Endothelial cell of umbilical vein (primary cell): ENCODE results near the gene ANKRD60. TPM values are rescaled to one million over a fixed set of nuclear protein-coding genes. Genes with fewer than 3 reads are reported as not detected.
A peak's percentile ranks its signal among the peaks of the same experiment; 100 is the strongest.

Source experiments
- BruUV-seq: library from RNA; stranded (reverse); fragments of 400-500 nt; replicated peaks from 2 replicates; lab custom pipeline; 2021; lab: Mats Ljungman, UMichigan
- CTCF ChIA-PET: fragments of 300-600, 350-600 bp; sonication (Branson Sonifier 250); formaldehyde crosslinking; loops from one replicate; lab custom pipeline; 2021; ENCODE audit warnings: antibody characterized with exemption, inconsistent platforms; lab: Charles Lee
- POLR2A ChIA-PET: fragments of 300-600, 350-600 bp; sonication (Branson Sonifier 250); formaldehyde crosslinking; loops from one replicate; lab custom pipeline; 2021; ENCODE audit warnings: antibody characterized with exemption, inconsistent platforms; lab: Charles Lee
- DNase-seq: peaks from one replicate; pipeline ENCODE4 v3.0.0-alpha.2; 2011; ENCODE audit warnings: low read depth, low spot score
- FAIRE-seq: peaks from 2 replicates; lab custom pipeline; 2011; peaks lifted over from hg19 to GRCh38; lab: Jason Lieb, UNC
- H2AFZ ChIP-seq: 2 replicates; pipeline ENCODE4 v1.6.0; 2012; ENCODE audit warnings: low read depth, low read length, control low read depth, inconsistent platforms
- H3K27ac ChIP-seq: 2 replicates; pipeline ENCODE4 v1.5.1; 2011; ENCODE audit warnings: low read depth, mild to moderate bottlenecking, control low read depth, low read length, moderate library complexity; ENCODE audit not compliant: insufficient read depth
- H3K27me3 ChIP-seq, 2 experiments: 2 replicates each; pipeline versions ENCODE4 v1.6.0 to v1.6.1; 2011; ENCODE audit warnings: low read length in 2 of 2, mixed read lengths in 1 of 2; ENCODE audit not compliant: control insufficient read depth in 2 of 2, insufficient read depth in 2 of 2
- H3K36me3 ChIP-seq, 2 experiments: 2 replicates in 1 of 2; 3 replicates in 1 of 2; pipeline ENCODE4 v1.5.1; 2011; ENCODE audit warnings: low read length in 2 of 2, mild to moderate bottlenecking in 1 of 2, moderate library complexity in 1 of 2; ENCODE audit not compliant: control insufficient read depth in 2 of 2, insufficient read depth in 2 of 2; ENCODE audit errors: extremely low read depth in 1 of 2
- H3K4me1 ChIP-seq: 3 replicates; pipeline ENCODE4 v1.5.1; 2011; ENCODE audit warnings: mild to moderate bottlenecking, low read length; ENCODE audit not compliant: control insufficient read depth, insufficient read depth; ENCODE audit errors: extremely low read depth
- H3K4me2 ChIP-seq: 2 replicates; pipeline ENCODE4 v1.6.1; 2011; ENCODE audit warnings: low read length, control low read depth, mixed read lengths; ENCODE audit not compliant: insufficient read depth
- H3K4me3 ChIP-seq, 3 experiments: fragments of 200-600 bp in 1 of 3; sonication (generic), shearing (Covaris generic) in 1 of 3; replicated peaks in 1 of 3; 2 replicates each; pipeline ENCODE4 v1.5.1; 2011 to 2016; ENCODE audit warnings: control low read depth in 3 of 3, low read length in 3 of 3, mild to moderate bottlenecking in 2 of 3, inconsistent platforms in 1 of 3, low read depth in 1 of 3, moderate library complexity in 1 of 3; ENCODE audit not compliant: insufficient read depth in 1 of 3
- H3K79me2 ChIP-seq: 2 replicates; pipeline ENCODE4 v1.6.0; 2012; ENCODE audit warnings: low read length, inconsistent platforms; ENCODE audit not compliant: control insufficient read depth, insufficient read depth
- H3K9ac ChIP-seq: replicated peaks from 2 replicates; pipeline ENCODE3; 2011; ENCODE audit warnings: low read length, control low read depth; ENCODE audit not compliant: insufficient read depth; ENCODE audit errors: extremely low read depth
- H3K9me1 ChIP-seq: replicated peaks from 3 replicates; pipeline ENCODE4 v1.6.0; 2011; ENCODE audit warnings: mild to moderate bottlenecking, low read length; ENCODE audit not compliant: control insufficient read depth, insufficient read depth; ENCODE audit errors: extremely low read depth
- H3K9me3 ChIP-seq: replicated peaks from 2 replicates; pipeline ENCODE4 v1.5.1; 2012; ENCODE audit warnings: low read length, inconsistent platforms; ENCODE audit not compliant: control insufficient read depth, insufficient read depth
- H4K20me1 ChIP-seq: replicated peaks from 2 replicates; pipeline ENCODE3; 2011; ENCODE audit warnings: mild to moderate bottlenecking, low read length; ENCODE audit not compliant: control insufficient read depth, insufficient read depth; ENCODE audit errors: extremely low read depth
- EZH2 ChIP-seq: IDR thresholded peaks from 2 replicates; pipeline ENCODE4 v1.6.1; 2012; ENCODE audit warnings: borderline replicate concordance, low read depth, mild to moderate bottlenecking, moderate library complexity, low read length, inconsistent platforms; ENCODE audit not compliant: severe bottlenecking
- FOS ChIP-seq: IDR thresholded peaks from 2 replicates; pipeline ENCODE4 v1.6.1; 2011; ENCODE audit warnings: mild to moderate bottlenecking, low read length, moderate library complexity, borderline replicate concordance; ENCODE audit not compliant: insufficient read depth
- GATA2 ChIP-seq: IDR thresholded peaks from 2 replicates; pipeline ENCODE4 v1.7.0; 2011; ENCODE audit warnings: low read depth, mild to moderate bottlenecking, moderate library complexity, mixed read lengths, low read length; ENCODE audit not compliant: insufficient read length, insufficient read depth
- JUN ChIP-seq: IDR thresholded peaks from 2 replicates; pipeline ENCODE4 v1.6.1; 2011; ENCODE audit warnings: borderline replicate concordance, low read depth; ENCODE audit not compliant: insufficient read length, insufficient read depth
- MYC ChIP-seq: IDR thresholded peaks from one replicate; pipeline ENCODE4 v1.6.1; 2011; ENCODE audit warnings: mild to moderate bottlenecking, low read depth, low read length
- POLR2AphosphoS5 ChIP-seq: IDR thresholded peaks from 2 replicates; pipeline ENCODE4 v1.6.1; 2012; ENCODE audit warnings: low read depth, mild to moderate bottlenecking, control low read depth, low read length, moderate library complexity; ENCODE audit not compliant: insufficient read depth
- dilution Hi-C: fragments of 300-500 bp; cut with MboI; formaldehyde crosslinking; loops from one replicate; pipeline ENCODE4 v1.15.0; 2019; ENCODE audit warnings: low sequenced_read_pairs; ENCODE audit not compliant: extremely low pct_ligation_motif_present
- intact Hi-C: fragments of 100-400 bp; cut with micrococcal nuclease; formaldehyde crosslinking; loops from one replicate; pipeline ENCODE4 v1.10.0; 2022
- polyA plus RNA-seq, 4 experiments: library from polyadenylated mRNA; depleted of rRNA in 3 of 4; stranded (reverse) in 3 of 4; unstranded in 1 of 4; fragments of >200 nt; gene quantifications; 2 replicates each; pipeline versions ENCODE4 v1.2.1 to v1.2.3, GENCODE V29; 2011 to 2012; ENCODE audit warnings: missing spikeins in 1 of 4
- total RNA-seq: library from RNA; stranded (reverse); gene quantifications from 2 replicates; pipeline ENCODE4 v1.2.3, GENCODE V29; 2021

ANKRD60 gene
- total and polyA plus RNA-seq, 2 donors (not counting 3 experiments of a cell fraction or from before 2014, with no cell fraction given) = not detected

DNA sequence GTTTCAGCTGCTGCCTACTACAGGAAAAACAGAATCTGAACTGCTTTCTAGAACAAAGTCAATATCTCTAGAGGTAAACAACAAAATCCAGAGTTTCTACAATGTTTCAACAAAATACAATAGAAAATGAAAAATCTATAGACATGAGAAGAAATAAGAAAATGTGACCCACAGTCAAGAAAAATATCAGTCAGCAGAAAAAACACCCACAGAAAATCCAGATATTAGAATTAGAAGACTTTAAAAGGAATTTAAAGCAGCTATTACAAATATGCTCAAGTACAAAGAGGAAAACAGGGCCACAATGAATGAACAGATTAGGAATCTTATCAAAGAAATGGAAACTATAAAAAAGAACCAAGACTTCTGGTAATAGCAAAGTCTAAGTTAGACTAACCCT lies 26.4 kb upstream of the ANKRD60 start:
- POLR2A ChIA-PET = no interaction called here
- Histone ChIP-seq H3K27ac (no peak overlapping the region), H3K79me2 (peaks cover 21% of the 10 kb centered on the region), H3K4me2 (no peak overlapping the region), H2AFZ (no peak overlapping the region), H3K9me1 (no peaks in the 10 kb centered on the region), H3K4me1 (peaks cover 26% of the 10 kb centered on the region), H3K9ac (no peak overlapping the region), H3K36me3 (peaks cover 6% of the 10 kb centered on the region in 2 experiments), H3K9me3 (no peaks in the 10 kb centered on the region), H3K4me3 (no peak overlapping the region), H4K20me1 (no peaks in the 10 kb centered on the region), H3K27me3 (no peaks in the 10 kb centered on the region)
- dilution Hi-C loops = no loop called here
- DNase-seq (no peak), FAIRE-seq (no peak)
- CTCF ChIA-PET = interaction anchor here (0.8 to 1.3 kb wide), 3 partner anchors 9 to 141 kb away, joined by 3 read pairs; no protein-coding TSS in a partner anchor
- no peak for TF ChIP-seq GATA2
- TF ChIP-seq MYC = no peak
- intact Hi-C loops = loop anchor here (5.0 kb wide), 1 partner anchor 42 kb away; no protein-coding TSS in a partner anchor
- BruUV-seq = no TSS peak

DNA sequence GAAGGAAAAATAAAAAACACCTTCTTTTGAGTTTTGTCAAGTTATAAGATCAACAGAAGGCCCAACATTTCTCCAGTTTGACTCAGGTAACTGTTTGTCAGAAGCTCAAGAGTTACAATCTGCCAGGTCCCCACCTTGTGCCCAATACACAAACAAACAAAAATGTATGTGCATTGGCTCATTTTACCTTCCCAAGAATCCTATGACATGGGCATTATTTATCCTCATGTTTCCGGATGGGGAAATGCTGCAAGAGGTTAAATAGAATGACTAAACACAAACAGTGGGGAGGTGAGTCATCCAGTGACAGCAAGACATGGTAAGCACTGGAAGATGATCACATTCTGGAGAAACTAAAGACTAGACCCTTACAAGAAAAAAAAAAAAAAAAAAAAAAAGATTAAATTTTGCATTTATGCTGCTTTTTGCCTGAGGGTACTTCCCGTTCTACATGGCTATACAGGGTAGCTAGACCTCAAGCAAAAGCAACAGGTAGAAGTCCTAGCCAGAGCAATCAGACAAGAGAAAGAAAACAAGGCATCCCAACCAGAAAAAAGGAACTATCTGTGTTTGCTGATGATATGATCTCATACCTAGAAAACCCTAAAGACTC lies 23.6 kb upstream of the ANKRD60 start:
- DNase-seq (peak; percentile 80), FAIRE-seq (peak; percentile 85)
- H3K9me3 ChIP-seq = no peaks in the 10 kb centered on the region
- intact Hi-C loops = loop anchor here (2.0 kb wide), 1 partner anchor 57 kb away; the partner anchor contains the start of gene RAB22A
- no peak overlapping the region for H3K4me3 ChIP-seq
- no peaks in the 10 kb centered on the region for H4K20me1 ChIP-seq
- H3K36me3 ChIP-seq = peaks cover 8 to 12% of the 10 kb centered on the region in 2 experiments
- H3K27me3 ChIP-seq = no peaks in the 10 kb centered on the region
- H3K79me2 ChIP-seq = peaks cover 16% of the 10 kb centered on the region
- no TSS peak for BruUV-seq
- TF ChIP-seq JUN (peak; percentile 95), POLR2AphosphoS5 (peak; percentile 67), GATA2 (no peak), EZH2 (no peak), FOS (peak; percentile 98)
- H3K9ac ChIP-seq = no peak overlapping the region
- peak overlapping the region; percentile 70 for H3K4me2 ChIP-seq
- H3K4me1 ChIP-seq = peaks cover 21% of the 10 kb centered on the region
- no peaks in the 10 kb centered on the region for H3K9me1 ChIP-seq
- ChIA-PET CTCF (no interaction called here), POLR2A (no interaction called here)
- H3K27ac ChIP-seq = peak overlapping the region; percentile 73
- dilution Hi-C loops = no loop called here
- no peak overlapping the region for H2AFZ ChIP-seq
